ENCODE results near the gene HLA-DOA. TPM values are rescaled to one million over a fixed set of nuclear protein-coding genes. Genes with fewer than 3 reads are reported as not detected.
A peak's percentile ranks its signal among the peaks of the same experiment; 100 is the strongest.

HLA-DOA gene
- total and polyA plus RNA-seq, 2 donors (not counting 1 experiment from before 2014, with no cell fraction given): 209 to 338 TPM

- TF ChIP-seq EZH2 (IDR thresholded peaks at IDR 0.05; ENCODE audit: borderline replicate concordance, insufficient read depth, low read depth, low read length, poor library complexity, severe bottlenecking): no peak
- no peak for TF ChIP-seq CTCF (IDR thresholded peaks at IDR 0.05)
- Histone ChIP-seq H2AFZ (ENCODE audit: insufficient read depth, low read depth, low read length, poor library complexity, severe bottlenecking) (no peak overlapping the region), H3K27ac (ENCODE audit: low read length in 2 of 2) (peak overlapping the region in 1 of 2 donors; percentile 75), H3K9me3 (ENCODE audit: control extremely low read depth in 1 of 3, control insufficient read depth in 2 of 3, insufficient read depth in 1 of 3, low read length in 2 of 3) (no peaks in the 10 kb centered on the region), H3K27me3 (replicated peaks in 1 of 4; ENCODE audit: control extremely low read depth in 1 of 4, control insufficient read depth in 3 of 4, insufficient read depth in 4 of 4, low read length in 3 of 4) (no peaks in the 10 kb centered on the region), H3K79me2 (ENCODE audit: control insufficient read depth, insufficient read depth, low read length) (peaks cover 89% of the 10 kb centered on the region), H3K36me3 (replicated peaks in 1 of 2; ENCODE audit: control extremely low read depth in 1 of 2, control insufficient read depth in 1 of 2, extremely low read depth in 1 of 2, insufficient read depth in 2 of 2, low read length in 1 of 2) (peaks cover 2 to 77% of the 10 kb centered on the region in 2 experiments), H3K4me3 (ENCODE audit: control extremely low read depth in 1 of 5, extremely low read depth in 1 of 5, insufficient read depth in 1 of 5, low read depth in 2 of 5, low read length in 4 of 5) (no peak overlapping the region), H3K4me1 (ENCODE audit: control insufficient read depth in 2 of 2, insufficient read depth in 2 of 2, low read length in 2 of 2) (peaks cover 29 to 39% of the 10 kb centered on the region in 2 donors), H4K20me1 (ENCODE audit: control insufficient read depth, insufficient read depth, low read length, poor library complexity, severe bottlenecking) (peaks cover 83% of the 10 kb centered on the region), H3K4me2 (replicated peaks; ENCODE audit: low read depth, low read length, poor library complexity, severe bottlenecking) (peak overlapping the region; percentile 88), H3K9ac (ENCODE audit: low read length) (no peak overlapping the region)
- 100% methylated on average over 1 of the region's 2 CpGs for WGBS (ENCODE audit: insufficient coverage)
- ChIA-PET CTCF (interaction anchor here (0.8 to 28.4 kb wide), 5 partner anchors 10 to 108 kb away, joined by 3 to 822 read pairs (median 3); partner anchors contain the start of gene HLA-DMA), POLR2A (interaction anchor here (11.8 kb wide), 1 partner anchor 21 kb away, joined by 349 read pairs; the partner anchor contains the start of gene HLA-DMA)
- peak overlapping the region; percentile 96 for H3K4me3 Mint-ChIP-seq
- H3K4me1 Mint-ChIP-seq: peaks cover 52% of the 10 kb centered on the region
- no peaks in the 10 kb centered on the region for H3K27me3 Mint-ChIP-seq
- ATAC-seq (ENCODE audit: low read depth): no peak
- intact Hi-C loops (cut with micrococcal nuclease): no loop called here
- peak; percentile 18 for DNase-seq
- H3K27ac Mint-ChIP-seq: peak overlapping the region; percentile 61
- no peaks in the 10 kb centered on the region for H3K9me3 Mint-ChIP-seq (ENCODE audit: insufficient read depth)
Observed at GRCh38 chr6:32975886-32976285, 33.5 kb downstream of the HLA-DOA start.

Measured in B cell (primary cell).